NCI-H774 (cell line): ENCODE data around the gene HOXA11.

Experiments used
- DNase-seq: peaks from one replicate; lab custom pipeline; 2025; lab: John Stamatoyannopoulos, UW

The HOXA11 gene

DNA sequence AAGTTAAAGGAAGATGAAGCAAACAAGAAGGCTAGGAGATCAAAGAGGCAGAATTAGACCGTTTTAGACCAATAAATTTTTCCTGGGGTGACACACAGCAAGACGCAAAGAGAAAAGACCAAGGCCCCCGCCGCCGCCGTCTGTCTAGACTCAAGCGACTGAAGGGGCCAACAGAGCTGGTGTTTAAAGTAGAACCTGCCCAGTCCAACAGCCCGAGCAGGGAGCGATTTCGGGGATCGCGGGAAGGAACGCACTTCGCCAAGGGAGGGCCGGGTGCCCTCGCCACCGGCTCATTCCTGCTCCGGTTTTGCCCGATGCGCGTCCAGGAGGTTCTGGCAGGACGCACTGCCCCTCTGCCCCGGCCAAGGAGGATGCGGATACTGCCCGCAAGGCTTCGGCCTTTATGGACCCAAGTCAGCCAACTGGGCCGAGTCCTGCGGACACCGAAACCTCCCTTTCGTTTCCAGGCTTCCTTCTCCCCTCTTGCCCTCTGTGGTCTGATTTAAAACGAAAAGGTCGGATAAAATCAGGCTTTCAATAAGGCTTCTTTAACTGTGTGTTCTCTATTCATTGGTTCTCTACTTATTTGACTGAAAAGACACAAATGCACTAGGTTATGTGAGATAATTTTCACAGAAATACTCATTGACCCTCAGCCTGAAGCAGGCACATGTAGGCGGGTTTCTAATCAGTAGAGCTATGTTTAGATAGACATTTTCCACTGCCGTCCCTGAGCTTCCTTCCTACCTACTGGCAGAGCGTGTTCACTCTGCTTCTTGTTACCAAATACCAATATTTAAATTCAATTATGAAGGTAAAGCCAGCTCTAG lies 26.4 kb downstream of the HOXA11 start:
- DNase-seq = no peak

DNA sequence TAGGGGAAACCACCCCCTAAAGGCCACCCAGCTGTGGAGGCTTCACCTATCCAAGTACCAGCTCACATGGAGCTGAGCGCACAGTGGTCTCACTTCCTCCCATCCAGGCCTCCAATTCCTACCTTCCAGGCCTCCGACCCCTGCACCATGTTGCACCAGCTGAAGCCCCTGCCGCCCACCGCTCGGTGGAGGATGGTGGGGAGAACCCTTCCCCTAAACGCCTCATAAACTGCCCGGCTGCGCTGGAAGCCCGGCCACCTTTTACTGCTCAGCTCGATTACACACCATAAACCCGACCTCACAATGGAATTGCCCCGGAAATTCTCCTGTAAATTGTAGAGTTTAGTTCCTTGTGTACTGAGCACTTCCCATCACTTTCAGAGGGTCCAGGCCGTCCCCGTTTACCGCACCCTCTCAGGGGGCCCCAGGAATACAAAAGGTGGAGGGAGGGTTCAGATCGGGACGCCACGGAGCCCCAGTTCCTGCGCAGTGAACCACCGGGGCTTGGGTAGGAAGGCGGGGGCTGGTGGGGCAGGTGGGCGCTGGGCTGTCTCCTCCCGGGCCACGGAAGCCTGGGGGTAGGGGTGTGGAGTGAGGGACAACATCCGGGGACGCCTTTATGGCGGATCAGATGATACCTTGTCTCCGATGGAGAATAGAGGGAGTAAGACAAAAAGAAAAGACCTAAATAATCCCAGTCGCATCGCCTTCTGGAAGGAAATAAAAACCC lies 27.2 kb downstream of the HOXA11 start:
- no peak for DNase-seq

DNA sequence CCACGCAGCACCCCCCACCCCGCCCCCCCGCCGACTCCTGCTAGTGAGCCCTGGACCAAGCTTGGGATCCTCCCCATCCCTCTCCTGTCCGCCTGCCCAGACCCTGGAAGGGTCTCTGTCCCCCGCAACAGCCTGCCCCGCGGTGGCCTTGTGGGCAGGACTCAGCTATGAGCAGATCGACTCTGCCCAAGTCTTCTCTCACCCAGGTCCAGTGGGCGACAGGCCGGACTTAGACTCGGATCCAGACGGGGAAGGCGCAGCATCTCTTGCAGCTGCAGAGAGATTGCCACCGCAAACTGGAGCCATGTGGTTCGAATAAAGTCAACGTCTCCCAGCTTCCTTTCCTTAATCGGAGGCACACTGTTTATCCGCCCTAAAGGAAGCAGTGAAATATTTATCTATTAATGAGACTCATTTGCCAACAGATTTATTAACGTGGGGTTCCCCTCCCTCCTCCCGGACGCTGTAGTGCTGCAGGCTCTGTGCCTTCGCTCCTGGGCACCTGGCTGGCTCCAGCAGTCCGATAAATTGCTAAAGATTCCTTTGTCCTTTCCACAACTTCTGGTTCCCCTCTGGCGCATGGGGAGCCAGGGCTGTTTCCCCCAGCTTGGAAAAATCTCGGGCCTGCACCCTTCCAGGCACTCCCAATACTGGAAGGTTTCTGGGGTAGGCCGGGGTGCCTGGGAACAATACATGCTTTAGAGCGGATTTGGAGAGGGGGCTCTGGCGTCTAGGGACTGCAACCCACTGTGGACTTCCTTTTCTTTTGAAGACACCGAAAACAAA lies 27.9 kb downstream of the HOXA11 start:
- DNase-seq = no peak

- no peak for DNase-seq
These were observed 28.5 kb downstream of the HOXA11 start, which contains the start of gene HOXA7 for GRCh38 chr7:27156508-27156898. Gene HOXA7 (minus strand): TSS chr7:27156675. CDS start chr7:27156545, 130 bp downstream.

DNA sequence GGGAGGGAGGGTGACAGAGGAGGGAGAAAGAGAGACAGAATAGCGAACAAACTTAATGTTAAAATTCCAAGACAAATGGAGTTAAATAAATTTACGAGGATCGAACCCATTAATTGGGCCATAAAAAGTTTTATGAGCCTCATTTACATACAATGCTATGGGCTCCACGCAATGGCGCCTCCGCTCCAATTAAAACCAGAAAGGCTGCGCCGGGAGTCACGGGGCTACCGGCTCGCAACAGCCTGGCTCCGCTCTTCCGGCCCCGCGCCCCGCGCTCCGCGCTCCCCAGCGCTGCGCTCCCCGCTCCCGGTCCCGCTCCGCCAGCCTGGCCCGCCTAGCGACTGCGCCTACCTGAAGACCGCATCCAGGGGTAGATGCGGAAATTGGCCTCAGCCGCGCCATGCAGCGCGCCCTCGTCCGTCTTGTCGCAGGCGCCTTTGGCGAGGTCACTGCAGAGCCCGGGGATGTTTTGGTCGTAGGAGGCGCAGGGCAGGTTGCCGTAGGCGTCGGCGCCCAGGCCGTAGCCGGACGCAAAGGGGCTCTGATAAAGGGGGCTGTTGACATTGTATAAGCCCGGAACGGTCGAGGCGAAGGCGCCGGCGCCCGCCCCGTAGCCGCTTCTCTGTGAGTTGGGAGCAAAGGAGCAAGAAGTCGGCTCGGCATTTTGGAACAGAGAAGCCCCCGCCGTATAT lies 29.1 kb downstream of the HOXA11 start:
- no peak for DNase-seq

GRCh38 chr7:27154901-27155815 lies 29.9 kb downstream of the HOXA11 start:
- DNase-seq = no peak

- no peak for DNase-seq
These were observed 30.7 kb downstream of the HOXA11 start for GRCh38 chr7:27154369-27154768.

DNA sequence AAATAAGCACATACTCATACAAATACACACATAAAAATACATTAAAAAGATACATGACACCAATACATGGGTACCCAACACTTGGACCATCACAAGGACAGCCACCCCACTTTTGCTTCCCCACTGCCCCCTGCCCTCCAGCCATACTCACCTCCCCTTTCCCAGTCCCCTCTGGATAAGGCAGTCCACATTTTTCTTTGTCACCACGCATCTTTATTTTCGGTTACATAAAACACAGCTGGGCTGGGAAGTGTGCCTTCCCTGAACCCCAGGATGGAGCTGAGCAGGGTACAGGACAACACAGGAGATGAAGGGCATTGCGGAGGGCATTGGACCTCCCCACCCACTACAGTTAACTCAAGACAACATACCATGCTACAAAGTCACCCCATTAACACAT lies 31.5 kb downstream of the HOXA11 start:
- DNase-seq = no peak

DNA sequence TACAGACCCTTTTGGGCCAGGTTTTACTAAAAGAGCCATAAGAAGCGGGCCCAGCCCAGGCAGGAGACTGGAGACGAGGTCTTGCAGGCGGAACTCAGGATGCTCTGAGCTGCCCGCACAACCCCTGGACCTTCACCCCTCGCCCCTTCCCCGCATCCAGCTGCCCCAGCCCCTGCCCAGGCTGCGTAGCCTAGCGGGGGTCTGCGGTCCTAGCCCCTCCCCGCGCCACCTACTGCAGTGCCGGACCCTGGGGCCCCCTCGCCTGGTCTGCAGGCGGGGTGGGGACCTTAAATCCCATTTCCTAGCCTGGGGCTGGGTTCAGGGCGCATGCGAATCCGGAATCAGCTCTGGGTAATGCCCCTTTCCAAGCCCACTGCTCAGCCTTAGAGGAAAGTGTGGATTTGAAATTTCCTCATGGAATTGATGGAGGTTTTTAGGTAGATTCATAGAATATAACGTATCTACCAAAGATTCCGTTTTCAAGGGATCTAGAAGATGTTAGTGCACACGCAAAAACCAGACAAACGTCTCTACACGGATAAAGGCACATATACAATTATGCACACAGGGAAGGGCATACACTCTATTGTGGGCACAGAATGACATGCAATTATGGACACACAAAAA lies 32.1 kb downstream of the HOXA11 start:
- no peak for DNase-seq

DNA sequence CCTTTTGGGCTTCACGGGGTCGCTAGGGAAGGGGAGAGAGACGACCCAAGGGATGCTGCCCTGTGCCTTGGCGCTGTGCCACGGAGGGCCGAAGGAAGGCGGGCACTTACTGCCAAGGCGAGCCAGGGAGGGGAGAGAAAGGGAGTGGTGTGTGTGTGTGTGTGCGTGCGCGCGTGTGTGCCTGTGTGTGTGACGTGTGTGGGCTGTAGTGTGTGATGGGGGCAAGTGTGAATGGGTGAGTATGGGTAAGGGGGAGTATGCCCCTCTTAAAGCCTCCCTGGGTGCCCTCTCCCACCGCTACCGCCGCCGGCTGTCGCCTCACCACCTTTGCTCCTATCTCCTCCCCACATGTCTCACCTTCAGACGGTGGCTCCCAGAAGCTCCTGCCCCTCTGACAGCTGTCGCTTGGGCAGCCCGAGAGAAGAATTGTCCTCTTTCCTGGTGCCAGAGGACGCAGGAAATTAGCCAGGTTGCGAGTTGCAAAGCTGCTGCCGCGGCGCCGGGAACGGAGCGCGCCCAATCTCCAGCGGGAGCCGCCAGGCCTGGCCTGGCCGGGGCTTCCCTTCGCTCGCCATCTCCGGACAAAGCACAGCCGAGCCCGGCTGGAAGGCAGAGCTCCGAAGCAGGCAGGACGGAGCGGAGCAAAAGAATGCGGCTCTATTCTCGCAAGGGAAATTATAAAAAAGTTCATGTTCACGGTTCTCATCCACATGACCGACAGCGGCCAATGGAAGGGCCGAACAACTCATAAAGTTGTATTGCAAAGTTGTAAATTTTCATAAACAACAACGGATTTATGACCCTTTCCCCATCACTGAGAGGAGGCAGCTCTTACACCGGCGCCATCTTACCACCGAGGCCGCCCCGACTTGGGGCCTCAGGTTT lies 32.9 kb downstream of the HOXA11 start, which contains the start of gene HOXA3:
TSS of gene HOXA3 (minus strand) at position 653 of the 885 bp plus-strand sequence. CDS start 41,943 bp downstream, outside the sequence.
- no peak for DNase-seq

- DNase-seq = no peak
These were observed 33.6 kb downstream of the HOXA11 start for GRCh38 chr7:27151341-27151930.

DNA sequence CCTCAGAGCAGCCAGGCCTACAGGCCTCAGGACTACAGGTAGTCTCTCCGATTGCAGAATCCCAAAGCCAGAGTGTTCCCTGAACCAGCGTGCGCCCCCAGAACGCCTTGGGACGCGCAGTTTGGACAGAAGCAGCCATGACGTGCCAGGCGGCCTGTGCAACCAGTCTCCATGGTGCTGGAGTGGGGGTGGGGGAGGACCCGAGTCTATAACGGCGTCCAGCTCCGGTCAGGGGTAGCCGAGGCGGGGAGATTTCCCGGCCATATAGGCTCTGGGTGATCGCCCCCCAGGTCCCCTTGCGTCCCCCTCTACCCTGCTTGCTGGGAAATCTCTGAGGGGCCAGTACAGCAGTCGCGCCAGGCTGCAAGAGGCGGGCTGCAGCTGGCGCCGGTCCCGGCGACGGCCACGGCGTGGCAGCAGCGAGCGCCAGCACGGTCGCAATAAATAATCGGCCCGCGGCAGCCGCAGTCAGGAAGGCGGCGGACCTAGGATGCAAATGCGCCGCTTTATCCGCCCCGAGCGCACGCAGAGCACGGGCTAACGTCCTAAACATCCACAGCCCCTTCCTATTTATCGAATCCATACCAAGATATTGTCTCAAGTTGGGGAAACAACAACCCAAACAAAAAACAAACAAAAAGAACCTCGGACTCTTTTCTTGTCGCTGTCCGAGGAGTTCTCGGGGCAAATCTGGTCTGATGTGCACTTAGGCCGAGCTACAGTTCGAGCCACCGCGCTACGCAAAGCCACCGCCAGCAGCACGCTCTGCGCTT lies 34.3 kb downstream of the HOXA11 start:
- peak; percentile 84 for DNase-seq

DNA sequence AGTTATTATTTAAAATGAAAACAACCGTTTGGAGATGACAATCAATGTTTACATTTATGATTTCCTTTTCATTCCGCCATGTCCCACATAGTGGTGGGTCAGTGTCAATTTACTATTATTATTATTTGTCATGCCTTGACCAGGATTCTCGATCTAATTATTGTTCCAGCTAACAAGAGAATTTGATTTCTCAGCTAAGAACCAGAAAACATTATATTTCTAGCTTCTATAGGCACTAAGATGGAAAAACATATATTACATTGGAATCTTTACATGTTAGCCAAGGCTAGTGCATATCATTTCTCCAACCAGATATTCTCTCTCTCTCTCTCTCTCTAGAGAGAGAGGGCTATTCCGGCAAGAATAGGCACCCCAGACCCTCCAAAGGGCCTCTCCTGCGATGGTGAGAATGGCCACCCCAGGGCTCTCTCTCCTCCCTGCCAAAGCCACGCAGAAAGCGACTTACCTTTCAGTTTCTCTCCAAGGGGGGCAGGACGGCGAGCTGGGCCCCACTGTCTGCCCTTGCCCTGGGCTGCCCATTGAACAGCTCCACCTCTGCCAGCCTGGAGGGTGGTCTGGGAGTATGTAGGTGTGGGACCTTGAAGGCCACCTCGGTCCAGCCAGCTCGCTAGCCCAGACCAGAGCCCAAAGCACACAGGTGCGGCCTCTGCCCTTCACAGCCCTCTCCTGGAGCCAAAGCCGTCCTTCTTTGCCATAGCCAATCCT lies 35.0 kb downstream of the HOXA11 start:
- DNase-seq = no peak

DNA sequence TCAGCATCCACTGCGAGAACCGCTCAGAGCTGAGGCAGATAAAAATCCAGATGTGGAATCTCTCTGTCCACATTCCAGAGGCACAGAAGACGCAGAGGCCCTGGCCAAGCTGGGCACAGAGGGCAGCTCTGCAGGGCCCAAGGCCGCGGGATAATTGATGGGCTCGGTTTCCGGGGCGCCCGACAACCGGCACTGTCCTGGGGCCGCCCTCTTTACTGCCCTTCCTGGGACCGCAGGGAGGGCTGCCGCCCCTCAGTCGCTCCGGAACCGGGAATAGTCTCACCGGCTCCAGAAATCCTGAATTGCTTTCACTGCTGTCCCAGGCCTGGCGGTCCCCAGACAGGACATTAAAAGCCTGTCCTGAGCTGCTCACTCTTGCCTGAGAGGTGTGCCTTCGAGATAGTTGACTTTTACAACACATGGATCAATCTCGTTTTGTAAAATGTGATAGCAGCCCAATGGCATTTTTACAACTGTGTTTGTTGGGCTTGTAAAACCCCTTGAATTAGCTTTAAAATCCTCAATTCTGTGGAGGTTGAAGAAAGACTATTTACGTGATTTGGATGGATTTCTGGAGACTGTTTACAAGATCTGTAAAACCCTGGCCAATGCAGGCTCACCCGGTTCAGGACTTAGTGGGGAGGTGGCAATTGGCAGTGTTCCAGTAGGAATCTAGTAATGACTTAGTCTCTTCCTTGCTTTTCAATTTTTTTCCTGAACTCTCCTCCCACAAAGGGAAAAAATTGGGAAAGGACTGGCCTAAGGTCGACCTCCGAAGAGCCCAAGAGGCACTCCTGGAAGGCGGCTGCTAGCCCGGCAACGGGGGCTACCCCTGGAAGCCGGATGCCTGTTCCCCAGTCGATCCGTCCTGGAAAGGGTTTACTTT lies 36.0 kb downstream of the HOXA11 start:
- DNase-seq = no peak

- no peak for DNase-seq
These were observed 36.8 kb downstream of the HOXA11 start for GRCh38 chr7:27148031-27148755.
